Smooth muscle cell of the brain vasculature (primary cell): Measurements from ENCODE around the gene PPOX.
A peak's percentile ranks its signal among the peaks of the same experiment; 100 is the strongest.

Experiments
- DNase-seq: peaks from one replicate; pipeline ENCODE4 v3.0.0-alpha.2; 2012; ENCODE audit warnings: low read depth, low spot score

The PPOX gene

GRCh38 chr1:161153176-161153575 is 13.1 kb upstream of the PPOX start:
- DNase-seq: no peak

GRCh38 chr1:161153682-161154337 is 12.4 kb upstream of the PPOX start, which contains the start of gene UFC1:
Gene UFC1, plus strand, starts transcription at chr1:161153978. Its CDS starts 20 bp downstream, at chr1:161153998.
- DNase-seq: peak; percentile 83

- no peak for DNase-seq
Observed at GRCh38 chr1:161157867-161158266, 8.4 kb upstream of the PPOX start.

GRCh38 chr1:161158316-161159010 is 7.8 kb upstream of the PPOX start:
- DNase-seq: no peak

GRCh38 chr1:161159087-161159912 is 6.9 kb upstream of the PPOX start, which contains the start of gene USP21:
Gene USP21, plus strand, starts transcription at chr1:161159500. Its CDS starts 1,141 bp downstream, at chr1:161160641.
- no peak for DNase-seq

GRCh38 chr1:161159913-161160243 is 6.3 kb upstream of the PPOX start:
- no peak for DNase-seq

GRCh38 chr1:161160671-161161145 is 5.5 kb upstream of the PPOX start:
- no peak for DNase-seq

- no peak for DNase-seq
Observed at GRCh38 chr1:161161652-161162051, 4.6 kb upstream of the PPOX start.

- DNase-seq: no peak
Observed at GRCh38 chr1:161162052-161162451, 4.2 kb upstream of the PPOX start.

GRCh38 chr1:161162806-161163205 is 3.4 kb upstream of the PPOX start:
- DNase-seq: no peak

- DNase-seq: no peak
Observed at GRCh38 chr1:161163793-161164192, 2.4 kb upstream of the PPOX start.

- no peak for DNase-seq
Observed at GRCh38 chr1:161164901-161165610, 1.2 kb upstream of the PPOX start.

GRCh38 chr1:161166669-161167548 is 683 bp downstream of the PPOX start:
- DNase-seq: no peak

GRCh38 chr1:161168906-161169305 is 2.7 kb downstream of the PPOX start:
- DNase-seq: no peak

- no peak for DNase-seq
Observed at GRCh38 chr1:161171191-161171590, 5.0 kb downstream of the PPOX start.

- no peak for DNase-seq
Observed at GRCh38 chr1:161171696-161172095, 5.5 kb downstream of the PPOX start.

- no peak for DNase-seq
Observed at GRCh38 chr1:161172349-161172748, 6.1 kb downstream of the PPOX start.

GRCh38 chr1:161172776-161173376 is 6.7 kb downstream of the PPOX start:
- DNase-seq: no peak

GRCh38 chr1:161173711-161174110 is 7.5 kb downstream of the PPOX start:
- no peak for DNase-seq

- DNase-seq: no peak
Observed at GRCh38 chr1:161174911-161175310, 8.7 kb downstream of the PPOX start.
